Measurements from ENCODE around the gene RUFY1.

Gene RUFY1

DNA sequence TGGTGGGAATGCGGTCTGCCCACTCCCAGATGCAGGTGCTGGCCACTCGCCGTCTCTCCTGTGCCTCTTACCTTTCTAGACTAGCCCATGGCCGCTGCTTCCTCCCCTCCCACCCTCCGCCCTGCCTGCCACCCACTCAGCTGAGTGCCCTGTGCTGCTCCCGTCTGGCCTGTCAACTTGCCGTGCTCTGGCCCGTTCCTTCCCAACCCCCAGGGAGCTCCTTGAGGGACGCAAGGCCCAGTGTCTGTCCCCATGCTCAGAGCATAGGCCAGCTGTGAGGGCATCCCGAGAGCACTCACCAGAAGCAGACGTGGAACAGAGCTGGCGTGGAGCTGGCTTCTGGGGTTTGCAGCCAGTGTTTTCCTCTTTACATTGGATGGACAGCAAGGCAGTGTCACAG is 53.0 kb downstream of the RUFY1 start:
- no peak for DNase-seq (ENCODE audit: low spot score)

DNA sequence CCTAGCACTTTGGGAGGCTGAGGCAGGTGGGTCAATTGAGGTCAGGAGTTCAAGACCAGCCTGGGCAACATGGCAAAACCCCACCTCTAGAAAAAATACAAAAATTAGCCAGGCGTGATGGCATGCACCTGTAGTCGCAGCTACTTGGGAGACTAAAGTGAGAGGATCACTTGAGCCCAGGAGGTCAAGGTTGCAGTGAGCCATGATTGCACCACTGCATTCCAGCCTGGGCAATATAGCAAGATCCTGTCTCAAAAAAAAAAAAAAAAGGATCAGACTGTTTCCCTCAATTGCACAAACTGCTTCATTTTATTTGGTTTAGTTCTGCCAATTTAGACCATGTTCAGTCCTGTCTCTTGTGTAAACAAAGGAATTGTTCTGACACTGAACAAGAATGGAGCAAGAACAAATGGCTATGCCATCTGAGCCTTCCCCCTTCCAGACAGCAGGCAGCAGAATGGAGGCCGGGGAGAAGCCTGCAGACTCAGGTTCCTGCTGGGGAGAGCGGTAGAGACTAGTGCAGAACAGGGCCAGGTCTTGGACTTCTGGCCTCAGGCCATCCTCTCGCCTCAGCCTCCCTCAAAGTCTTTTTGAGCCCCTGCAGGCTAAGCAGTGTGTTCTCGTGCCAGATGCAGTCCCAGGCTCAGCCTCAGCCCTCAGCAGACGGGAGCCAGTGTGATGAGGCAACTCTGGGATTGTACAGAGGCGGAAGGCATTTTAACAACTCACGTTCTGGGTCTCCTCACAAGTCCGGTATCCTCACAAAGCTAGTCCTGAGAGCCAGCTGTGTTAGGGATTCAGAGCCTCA is 54.9 kb downstream of the RUFY1 start:
- DNase-seq (ENCODE audit: low spot score): no peak

DNA sequence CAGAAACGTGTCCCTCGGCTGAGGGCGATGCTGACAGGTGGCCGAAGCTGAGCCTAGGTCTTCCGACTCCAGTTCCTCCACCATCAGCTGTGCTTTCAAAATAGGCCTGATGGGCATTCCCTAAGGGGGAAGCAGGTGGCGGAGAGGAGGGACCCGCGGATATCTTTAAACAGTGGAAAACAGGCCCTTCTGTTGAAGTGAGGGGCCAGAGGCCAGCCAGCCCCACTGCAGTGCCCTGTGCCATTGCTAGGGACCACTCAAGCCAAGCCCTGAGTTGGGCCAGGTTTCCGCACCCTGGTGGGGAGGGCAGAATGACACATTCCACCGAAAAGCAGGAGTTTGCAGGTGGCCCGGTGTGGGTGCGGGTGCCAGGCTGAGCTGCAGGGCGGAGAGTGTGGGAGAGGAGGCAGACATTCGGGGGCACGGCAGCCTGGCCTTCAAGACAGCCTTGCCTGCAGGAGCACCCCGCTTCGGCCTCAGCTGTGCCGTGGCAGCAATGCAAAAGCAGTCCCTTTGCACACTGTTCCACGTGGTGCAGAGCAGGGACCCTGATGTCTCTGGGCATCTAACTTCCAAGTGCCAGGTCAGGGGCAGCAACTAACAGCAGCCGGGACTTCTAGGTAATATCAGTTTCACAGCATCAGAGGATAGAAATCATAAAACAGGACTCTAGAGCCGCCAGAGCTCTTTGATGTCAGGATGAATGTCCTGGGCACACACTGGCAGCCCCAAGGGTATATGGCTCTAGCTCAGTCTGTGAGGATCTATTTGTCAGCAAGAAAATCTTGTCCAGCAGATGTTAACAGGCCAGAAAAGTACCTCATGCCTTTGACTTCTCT is 55.9 kb downstream of the RUFY1 start:
- DNase-seq (ENCODE audit: low spot score): no peak

DNA sequence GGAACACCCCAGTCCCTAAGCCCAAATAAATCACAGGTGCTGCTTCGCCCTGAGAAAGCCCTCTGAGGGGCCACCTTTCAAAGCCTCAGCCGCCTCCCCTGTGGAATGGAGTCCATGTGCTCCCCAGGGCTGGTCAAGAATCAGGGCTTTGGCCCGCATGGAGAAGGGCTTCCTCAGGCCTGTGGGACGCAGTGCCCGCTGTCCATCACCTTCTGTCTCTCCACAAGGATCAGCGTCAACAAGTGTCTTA is 56.5 kb downstream of the RUFY1 start:
- DNase-seq (ENCODE audit: low spot score): no peak

DNA sequence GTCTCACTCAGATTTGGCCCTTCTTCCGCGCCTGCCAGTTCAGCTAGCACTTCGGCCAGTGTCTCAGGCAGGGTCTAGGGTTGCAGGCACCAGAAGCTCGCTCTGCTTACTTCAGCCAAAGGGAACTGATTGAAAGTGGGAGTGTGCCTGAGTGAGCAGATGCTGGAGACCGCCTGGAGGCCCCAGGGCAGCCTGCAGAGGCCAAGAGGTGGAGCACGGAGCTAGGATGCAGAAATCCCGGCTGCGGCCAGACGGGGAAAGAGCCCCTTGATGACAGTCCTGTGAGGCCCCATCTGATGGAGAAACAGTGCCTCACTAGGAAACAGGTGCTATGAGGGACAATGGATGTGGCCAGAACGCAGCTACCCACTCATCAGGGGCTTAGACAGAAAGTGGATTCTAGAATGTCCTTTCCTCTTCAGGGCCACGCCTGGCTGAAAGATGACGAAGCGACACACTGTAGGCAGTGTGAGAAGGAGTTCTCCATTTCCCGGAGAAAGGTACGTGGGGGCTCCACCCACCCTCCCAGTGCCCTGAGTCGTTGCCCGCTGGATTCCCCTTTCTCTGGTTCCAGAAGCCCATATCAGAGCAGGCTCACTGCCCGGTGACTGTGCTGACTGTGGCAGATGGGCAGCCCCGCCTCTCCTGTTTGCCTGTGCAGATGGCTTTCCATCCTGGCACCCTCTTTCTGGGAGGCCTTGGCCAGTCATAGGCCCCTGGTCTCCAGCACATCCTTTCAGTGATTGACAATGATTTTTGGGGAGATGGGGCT is 57.0 kb downstream of the RUFY1 start:
- no peak for DNase-seq (ENCODE audit: low spot score)

DNA sequence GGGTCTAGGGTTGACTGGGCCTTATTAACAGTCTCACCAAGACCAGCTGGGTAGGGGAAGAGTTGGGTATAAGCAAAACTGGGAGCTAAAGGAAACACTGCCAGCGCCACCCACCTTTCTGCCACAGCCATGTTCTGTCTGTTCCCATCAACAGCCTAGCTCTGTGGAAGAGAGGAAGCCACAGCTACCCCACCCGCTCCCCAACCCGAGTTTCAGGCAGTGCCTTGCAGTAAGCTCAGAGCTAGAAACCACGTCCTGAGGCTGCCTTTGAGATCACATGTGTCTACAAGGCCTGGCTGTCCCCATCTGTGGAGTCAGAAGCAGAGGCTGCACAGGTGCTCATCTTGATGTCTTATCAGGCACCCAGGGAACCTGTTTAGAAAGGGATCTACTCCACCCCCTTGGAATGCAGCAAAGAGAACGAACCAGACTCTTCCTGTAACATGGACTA is 57.8 kb downstream of the RUFY1 start:
- no peak for DNase-seq (ENCODE audit: low spot score)

DNA sequence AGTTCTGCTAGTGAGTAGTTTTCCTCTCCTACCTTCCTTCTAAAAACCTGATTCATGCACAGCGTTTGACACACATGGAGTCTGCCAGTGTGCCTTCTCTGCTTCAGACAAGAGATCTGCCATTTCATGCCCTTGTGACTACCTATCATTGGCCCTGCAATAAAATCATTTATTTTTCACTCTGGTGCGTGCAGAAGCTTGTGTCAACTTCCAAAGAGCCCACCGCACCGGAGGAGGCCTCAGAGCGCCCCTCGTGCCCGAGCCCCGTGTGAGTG is 59.4 kb downstream of the RUFY1 start:
- DNase-seq (ENCODE audit: low spot score): no peak

DNA sequence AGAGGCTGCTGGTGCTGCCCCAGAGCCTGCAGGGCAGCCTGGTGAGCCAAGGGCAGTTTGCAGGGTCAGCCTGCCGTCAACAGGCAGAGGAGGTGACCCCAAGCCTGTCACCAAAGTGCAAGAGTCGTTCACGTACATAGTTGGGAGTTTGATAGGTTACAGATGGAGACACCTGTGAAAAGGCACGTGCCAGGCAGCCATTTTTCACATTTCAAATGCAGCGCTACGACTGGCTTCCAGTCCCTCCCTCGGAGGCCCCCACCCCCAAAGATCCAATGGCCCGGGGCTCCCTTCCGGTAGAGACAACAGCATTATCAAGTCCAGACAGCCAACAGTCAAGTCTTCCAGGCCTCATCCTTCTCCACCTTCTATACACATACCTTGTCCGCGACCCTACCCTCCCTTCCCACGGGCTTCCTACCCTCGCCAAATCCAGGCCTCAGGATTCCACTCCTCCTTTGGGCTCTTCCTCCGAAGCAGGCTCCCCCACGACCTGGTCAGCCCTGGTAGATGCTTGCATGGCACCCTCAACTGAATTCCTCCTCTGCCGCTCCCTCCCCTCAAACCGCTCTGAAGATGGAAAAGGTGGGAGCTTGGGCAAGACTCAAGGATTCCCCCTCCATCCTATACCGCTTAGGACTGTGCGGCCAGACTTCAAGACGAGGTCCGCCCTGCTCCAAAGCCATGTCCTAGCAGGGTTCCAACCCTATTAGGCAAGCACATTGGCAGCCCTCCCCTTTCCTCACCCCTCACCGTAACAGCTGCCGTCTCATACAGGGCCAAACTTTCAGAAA is 60.0 kb downstream of the RUFY1 start:
- DNase-seq (ENCODE audit: low spot score): no peak

DNA sequence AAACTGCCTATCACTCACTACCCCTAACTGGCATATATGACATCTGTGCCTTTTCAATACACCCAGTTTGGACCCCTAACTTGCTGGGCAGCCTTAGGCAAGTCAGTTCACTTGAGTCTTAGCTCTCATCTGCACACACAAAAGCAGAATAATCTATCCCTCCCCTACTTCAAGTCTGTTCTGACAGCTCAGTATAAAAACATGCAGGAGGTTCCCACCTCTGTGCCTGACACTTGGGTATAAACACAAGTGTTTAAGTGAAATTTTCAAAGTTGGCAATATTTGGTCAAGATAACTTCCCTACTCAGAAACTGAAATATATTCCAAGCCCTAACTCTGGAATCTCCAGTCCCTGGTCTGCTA is 60.5 kb downstream of the RUFY1 start:
- no peak for DNase-seq (ENCODE audit: low spot score)

DNA sequence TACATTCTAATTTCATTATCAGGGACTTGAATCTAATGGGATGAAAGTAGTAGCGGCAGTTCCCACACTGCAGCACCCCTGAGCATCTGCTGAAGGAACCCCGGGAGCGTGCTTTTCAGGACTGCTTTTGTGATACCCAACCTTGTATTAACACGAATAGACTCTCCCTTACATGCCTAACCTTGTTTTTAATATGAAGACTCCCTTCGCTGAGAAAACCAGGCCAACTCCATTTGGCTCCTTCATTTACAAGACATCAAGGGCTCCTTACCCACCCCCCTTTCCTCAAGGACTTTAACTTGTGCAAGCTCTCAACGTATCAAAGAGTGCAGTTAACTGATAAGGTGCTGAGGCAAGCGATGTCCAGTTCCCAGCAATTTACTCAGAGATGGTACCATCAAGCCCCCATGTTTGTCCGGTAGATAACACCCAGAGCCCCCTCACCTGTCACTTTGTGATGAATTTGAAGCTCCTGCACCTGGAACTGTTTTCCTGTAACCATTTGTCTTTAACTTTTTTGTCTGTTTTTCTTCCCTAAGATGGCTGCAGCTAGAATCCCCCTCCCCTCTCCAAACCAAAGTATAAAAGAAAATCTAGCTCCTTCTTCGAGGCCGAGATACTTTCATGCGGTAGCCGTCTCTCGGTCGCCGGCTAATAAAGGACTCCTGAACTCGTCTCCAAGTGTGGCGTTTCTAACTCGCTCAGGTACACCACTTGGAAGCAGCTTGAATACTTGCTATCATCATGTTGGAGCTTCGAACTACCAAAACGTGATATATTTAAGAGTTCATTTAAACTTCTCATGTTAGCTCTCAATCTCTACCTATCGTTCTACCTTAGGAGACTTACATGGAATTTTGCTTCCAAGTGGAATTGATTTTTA is 62.5 kb downstream of the RUFY1 start:
- no peak for DNase-seq (ENCODE audit: low spot score)

DNA sequence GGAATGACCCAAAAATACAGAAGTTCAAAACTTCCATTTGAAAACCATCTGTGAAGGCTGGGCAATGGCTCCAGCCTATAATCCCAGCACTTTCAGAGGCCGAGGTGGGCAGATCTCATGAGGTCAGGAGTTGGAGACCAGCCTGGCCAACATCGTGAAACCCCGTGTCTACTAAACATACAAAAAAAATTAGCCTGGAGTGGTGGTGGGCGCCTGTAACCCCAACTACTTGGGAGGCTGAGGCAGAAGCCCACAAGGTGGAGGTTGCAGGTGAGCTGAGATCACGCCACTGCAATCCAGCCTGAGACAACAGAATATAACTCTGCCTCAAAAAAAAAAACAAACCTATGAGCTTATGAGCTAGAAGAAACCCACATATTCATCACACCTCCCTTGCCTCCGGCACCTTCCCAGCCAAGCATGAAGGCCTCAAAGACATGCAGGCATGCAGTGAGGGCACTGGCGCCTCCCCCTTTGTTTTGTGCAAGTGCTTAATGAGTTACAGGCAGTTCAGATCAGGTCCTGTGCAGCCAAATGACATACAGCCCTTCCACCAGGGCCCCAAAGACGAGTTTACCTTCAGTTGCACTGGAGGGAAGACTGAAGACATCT is 63.2 kb downstream of the RUFY1 start:
- no peak for DNase-seq (ENCODE audit: low spot score)

DNA sequence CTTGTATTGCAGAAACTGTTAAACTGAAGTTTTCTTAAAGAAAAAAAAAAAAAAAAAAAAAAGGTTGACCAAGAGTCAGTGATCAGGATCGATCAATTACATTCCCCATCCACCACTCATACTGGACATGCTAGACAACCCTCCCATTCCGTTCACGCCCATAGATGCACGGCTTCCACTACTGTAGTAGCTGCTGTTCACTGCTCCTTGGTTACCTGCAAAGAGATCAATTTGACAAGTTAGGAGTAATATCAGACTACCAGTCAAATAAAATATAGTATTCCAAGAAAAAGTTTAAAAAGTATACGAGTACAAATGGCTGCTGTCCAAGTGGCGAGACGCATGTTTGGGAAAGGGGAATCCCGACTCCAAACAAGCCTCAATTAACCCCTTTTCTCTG is 64.4 kb downstream of the RUFY1 start:
- no peak for DNase-seq (ENCODE audit: low spot score)

DNA sequence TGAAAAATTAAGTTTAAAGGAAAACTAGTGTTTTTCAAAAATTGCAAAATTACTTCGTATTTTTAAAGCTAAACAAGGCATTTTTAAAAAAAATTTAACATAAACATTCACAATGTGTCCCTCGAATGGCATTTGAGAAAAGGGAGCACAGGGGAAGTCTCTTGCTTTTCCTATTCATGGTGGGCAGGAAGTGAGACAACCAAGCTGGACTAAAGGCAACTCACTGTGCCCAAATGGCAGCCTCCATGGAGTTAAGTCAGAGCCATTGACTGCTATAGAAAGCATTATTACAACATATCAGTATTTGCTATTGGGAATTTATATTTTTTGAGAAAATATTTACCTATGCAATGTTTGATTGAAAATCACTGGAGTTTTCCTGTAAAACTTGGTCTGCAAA is 64.8 kb downstream of the RUFY1 start:
- no peak for DNase-seq (ENCODE audit: low spot score)

DNA sequence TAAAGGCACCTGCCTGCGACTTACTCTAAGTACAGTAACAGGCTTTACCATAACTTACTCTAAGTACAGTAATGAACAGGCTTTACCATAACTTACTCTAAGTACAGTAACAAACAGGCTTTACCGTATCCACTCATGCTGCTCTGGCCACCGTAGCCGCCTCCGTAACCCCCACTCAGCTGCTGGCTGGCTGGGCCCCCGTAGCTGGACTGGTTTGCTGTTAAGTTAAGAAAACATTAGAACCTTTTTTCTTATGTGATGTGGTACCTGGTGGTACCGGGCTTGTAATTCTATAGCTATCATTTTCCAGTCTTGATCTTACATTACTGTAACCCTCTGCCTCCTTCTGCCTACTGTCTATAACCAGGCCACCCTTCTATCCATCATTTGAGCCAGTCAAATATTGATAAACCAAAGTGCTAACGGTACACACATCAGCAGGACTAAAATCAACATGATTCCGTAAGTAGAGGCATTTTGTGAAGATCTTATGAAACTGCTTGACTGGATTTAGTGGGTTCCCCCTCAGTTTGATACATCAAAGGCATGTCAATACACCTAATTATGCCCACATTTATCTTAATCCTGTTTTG is 65.7 kb downstream of the RUFY1 start:
- DNase-seq (ENCODE audit: low spot score): no peak

DNA sequence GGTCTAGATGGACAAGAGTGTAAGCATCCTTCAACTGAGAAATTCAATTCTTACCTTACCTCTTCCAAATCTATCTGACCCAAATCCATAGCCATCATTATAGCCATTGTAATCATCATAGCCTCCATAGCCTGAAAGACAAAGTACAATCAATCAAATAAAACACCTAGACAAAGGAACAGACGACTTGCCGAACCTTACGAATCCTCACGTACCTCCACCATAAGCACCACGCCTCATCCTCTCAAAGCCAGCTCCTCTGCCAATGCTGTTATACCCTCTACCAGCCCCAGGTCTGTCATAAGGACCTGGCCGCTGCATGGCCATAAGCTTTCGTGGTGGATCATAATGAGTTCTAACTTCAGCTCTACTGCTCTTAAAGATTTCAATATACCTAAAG is 67.6 kb downstream of the RUFY1 start:
- no peak for DNase-seq (ENCODE audit: low spot score)

DNA sequence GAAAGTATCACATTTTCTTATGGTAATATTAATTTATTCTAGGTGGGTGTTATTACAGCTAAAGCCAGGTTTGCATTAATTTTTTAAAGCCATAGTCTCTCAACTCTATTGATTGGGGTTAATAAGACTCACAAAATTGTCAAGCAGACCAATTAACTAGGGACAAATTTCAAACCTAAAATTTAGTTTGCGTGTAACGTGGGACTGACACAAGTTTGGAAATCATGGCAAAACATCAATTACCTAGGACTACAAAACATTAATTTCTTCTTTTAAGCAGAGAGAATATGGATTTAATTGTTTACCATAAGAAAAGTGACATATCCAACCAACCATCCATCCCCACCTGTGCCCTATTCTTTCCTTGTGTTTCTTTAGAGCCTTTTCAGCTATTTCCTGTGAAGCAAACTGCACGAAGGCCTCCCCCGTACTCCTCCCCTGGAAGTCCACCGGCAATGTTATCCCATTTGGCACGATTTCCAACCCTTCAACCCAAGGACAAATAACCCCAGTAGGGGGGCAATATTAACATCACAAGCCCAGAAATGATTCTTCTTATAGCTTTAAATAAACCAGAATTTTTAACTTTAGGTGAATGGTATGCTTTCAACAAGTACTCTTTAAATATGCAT is 68.7 kb downstream of the RUFY1 start:
- DNase-seq (ENCODE audit: low spot score): no peak

DNA sequence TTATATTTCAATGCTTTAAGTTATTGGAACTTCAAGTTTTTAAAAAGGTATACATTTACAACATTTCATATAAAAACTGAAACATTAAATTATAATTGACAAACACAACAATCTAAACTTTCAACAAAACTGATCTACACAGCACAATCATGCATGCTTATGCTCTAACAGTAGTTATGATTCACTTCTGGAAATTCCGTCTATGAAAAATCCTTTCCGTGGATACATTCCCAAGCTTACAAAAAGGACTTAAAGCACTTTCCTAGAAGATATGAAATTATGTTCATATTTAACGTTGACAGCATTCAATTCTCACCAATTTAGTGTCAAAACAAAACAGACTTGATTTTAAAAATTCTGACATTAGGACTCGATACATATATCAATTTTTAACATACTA is 69.4 kb downstream of the RUFY1 start:
- DNase-seq (ENCODE audit: low spot score): no peak

DNA sequence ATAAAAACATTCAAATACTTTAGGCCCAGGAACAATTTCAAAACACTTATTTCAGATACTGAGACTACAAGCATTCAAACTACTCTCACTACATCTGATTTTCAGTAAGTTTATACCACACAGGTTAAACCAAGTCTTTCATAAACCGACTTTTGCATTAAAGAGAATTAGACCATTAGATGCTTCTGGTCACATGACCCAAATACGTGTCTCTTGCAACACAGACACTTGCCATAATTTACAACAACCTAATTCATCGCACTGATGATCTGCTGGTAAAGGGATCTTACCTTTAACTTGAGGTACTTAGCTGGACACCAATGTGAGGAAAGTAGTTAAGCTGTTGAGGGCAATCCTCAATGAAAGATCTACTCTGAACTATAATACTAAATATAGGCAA is 69.9 kb downstream of the RUFY1 start:
- DNase-seq (ENCODE audit: low spot score): no peak

DNA sequence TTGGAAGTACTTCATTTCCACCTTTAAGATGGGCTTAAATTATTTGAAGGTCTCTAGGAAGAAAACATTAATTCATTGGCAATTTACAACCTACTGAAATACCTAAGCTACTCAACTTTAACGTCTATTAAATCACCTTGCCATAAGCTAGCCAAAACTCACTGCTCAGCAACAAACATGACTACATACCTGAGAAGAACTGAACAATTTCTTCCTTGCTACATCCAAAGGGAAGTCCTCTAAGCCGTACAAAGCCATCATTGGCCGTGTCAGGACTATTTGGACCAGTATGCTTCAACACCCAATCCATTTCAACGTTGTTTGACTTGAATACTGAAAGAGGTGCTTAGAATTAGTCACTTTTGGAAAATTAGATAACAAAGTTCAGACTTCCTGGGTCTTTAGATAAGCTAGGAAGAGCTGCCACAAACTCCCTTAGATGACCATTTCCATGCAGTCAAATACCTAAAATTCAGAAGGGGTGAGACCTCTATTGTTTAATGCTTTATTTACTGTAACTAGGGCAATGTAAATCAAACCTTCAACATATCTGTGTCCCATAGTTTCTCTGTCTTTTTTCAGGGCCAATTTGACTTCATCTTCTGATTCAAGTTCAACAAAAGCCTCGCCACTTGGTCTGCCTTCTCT is 70.5 kb downstream of the RUFY1 start:
- DNase-seq (ENCODE audit: low spot score): no peak

Data from ecto neural progenitor cell (in vitro differentiated cells).